GM12873 (cell line): ENCODE data around the gene ABITRAM.

Experiments used
- TF ChIP-seq, protein P1 (sequence below): IDR thresholded peaks from 2 replicates; pipeline ENCODE4 v1.5.1; 2012; ENCODE audit warnings: low read depth, mild to moderate bottlenecking, moderate library complexity, low read length, control low read depth; ENCODE audit not compliant: insufficient read depth; ENCODE audit errors: missing control alignments

The ABITRAM gene

DNA sequence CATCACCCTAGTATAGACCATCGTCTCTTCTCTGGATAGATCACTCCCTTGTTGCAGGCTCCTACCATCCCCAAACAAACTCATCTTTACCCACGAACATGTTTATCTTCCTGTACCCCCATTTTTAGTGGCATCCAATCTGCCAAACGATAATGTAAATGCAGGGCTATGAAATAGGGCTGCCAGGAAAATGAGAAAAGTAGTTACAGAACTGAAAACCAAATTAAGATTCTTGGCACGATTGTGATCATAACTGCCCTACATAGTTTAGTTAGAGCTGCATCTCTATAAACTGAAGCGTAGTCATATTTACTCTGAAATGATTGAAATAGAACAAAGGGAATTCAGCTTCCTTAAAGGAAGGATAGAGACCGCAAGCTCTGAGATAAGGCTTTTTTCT is 26.1 kb downstream of the ABITRAM start:
- TF ChIP-seq, protein P1, sequence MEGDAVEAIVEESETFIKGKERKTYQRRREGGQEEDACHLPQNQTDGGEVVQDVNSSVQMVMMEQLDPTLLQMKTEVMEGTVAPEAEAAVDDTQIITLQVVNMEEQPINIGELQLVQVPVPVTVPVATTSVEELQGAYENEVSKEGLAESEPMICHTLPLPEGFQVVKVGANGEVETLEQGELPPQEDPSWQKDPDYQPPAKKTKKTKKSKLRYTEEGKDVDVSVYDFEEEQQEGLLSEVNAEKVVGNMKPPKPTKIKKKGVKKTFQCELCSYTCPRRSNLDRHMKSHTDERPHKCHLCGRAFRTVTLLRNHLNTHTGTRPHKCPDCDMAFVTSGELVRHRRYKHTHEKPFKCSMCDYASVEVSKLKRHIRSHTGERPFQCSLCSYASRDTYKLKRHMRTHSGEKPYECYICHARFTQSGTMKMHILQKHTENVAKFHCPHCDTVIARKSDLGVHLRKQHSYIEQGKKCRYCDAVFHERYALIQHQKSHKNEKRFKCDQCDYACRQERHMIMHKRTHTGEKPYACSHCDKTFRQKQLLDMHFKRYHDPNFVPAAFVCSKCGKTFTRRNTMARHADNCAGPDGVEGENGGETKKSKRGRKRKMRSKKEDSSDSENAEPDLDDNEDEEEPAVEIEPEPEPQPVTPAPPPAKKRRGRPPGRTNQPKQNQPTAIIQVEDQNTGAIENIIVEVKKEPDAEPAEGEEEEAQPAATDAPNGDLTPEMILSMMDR = no peak

DNA sequence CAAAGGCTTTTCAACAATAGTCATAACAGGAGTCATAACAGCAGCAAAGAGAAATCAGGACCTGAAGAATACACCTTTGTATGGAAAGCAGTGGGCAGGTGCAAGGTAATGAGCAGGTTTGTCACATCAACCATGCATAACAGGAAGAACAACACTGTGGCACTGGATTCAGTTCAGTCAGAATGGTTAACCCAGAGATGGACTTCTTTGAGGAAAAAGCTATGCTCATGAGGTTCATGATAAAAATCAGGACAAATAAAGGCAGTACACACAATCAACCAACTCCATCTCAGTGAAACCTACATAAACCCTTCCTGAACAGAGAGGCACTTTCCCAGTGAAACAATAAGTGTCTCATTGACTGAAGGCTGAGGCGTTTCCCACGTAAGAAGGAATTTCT is 27.0 kb downstream of the ABITRAM start:
- TF ChIP-seq, protein P1 = no peak

DNA sequence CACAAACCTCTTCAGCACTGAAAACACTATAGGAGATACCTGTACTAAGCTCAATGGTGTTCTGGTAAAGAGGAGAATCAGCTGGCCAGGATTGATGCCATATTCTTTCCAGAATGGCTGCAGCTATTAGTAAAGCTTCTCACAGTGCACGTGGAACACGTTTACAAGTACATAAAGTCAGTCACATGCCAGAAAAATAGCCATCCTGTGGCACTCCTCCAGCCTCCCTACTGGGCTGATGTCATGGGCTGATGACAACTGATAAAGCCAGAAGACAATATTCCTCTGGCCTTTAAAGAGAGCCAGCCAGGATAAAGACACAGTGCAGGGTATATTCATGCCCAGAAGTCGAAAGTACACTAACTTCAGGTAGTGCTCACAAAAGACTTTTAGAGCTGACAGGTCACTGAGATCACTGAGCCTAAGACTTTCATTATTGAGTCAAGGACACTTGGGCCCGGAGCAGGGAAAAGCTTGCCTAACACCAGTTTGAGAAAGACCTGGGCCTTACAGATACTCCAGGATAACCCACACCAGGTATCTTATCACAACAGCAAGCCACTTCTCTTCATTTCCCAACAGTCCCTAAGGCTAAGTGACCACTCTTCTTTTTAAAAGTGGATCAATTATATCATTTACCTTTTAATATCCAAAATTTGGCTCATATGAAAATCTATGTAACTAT is 29.4 kb downstream of the ABITRAM start:
- TF ChIP-seq, protein P1 = no peak

DNA sequence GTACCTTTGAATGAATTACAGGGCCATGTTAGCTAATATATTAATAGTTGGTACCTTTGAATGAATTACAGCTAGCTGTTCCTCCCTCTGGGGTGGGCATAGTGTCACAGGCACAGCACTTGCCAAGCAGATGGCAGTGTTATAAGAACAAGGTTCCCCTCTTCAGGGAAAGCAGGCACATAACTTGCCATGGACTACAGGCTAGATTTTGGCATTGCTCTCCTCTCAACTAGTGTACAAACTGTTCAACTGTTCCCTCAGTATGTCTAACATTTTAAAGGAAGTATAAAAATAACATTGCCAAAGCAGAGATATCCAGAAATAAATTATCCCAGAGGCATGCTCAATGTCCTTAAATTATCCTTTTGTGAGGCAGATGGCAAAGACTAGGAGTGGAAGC is 33.7 kb downstream of the ABITRAM start:
- TF ChIP-seq, protein P1 = no peak

DNA sequence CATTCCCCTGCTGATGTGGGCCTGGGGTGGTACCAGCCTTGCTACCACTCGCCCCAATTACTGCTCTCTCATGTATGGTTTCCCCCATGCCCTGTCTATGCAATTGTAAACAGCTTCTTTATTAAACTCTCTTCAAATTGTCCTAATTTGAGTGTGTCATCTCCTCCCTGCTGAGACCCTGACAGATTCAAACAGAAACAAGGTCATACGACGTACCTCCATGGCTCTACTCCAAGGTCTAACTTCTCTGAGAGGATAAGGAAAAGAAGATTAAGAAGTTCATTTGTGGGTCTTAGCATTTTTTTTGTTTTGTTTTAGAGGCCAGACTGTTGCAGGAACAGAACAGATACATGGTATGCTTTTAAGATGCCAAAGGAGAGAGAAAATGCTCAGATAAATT is 38.0 kb downstream of the ABITRAM start:
- TF ChIP-seq, protein P1 = no peak

DNA sequence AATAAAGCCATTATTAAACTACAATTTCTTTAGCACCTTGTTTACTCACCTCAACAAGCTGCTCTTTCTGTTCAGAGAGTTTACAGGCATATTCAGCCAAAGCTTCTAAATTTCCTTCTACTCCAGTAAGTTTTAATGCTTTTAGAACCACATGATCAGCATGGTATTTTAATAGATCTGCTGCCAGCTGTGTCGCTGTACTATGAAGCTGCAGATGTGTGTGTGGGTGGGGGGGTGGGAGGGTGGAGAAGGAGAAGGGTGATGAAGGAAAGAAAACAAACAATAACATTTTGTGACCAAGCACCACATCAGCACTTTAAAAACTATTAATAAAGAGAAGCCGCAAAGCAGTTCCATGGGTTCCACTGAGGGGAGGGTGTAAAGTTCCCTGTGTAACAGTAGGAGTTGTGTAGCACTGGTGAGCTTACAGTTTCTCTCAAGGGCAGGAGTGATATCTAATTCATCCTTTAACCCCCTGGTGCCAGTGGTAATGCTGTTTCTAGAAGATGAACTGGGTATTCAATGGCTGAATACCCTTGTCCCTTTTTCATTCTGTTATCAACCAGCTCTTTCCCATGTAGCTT is 38.5 kb downstream of the ABITRAM start:
- TF ChIP-seq, protein P1 = no peak

DNA sequence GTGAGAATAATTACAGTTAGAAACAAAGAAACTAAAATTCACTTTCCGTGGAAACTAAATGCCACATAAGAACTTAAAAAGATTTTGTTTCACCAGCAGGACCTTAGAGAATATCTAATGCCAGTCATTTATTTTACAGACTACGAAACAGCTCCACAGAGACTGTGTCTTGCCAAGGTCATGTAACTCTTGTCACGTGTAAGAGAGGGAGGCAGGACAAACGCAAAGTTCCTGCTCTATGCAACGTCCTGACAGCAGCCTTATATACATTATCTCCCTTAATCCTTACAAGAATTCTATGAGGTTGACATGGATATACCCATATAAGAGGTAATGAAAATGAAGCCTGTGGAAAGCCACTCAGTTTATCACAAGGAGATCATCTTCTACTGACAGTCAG is 39.7 kb downstream of the ABITRAM start:
- TF ChIP-seq, protein P1 = no peak
